Esophagus squamous epithelium (tissue), 4 donors: ENCODE data around the gene ADGRG7.

Source experiments
- CTCF ChIP-seq, 6 experiments: fragments of 450-650 bp in 4 of 6; fragments of 200-600 bp in 2 of 6; sonication (generic) in 2 of 6; IDR thresholded peaks; one replicate each; pipeline ENCODE4 v1.5.1; 2016 to 2019; ENCODE audit warnings: antibody characterized with exemption in 6 of 6, mild to moderate bottlenecking in 4 of 6, moderate library complexity in 4 of 6
- POLR2A ChIP-seq, 4 donors: fragments of 450-650 bp; IDR thresholded peaks; one replicate each; pipeline ENCODE4 v1.6.1; 2017; ENCODE audit warnings: antibody characterized with exemption in 4 of 4, mild to moderate bottlenecking in 4 of 4, moderate library complexity in 3 of 4

- TF ChIP-seq CTCF (IDR thresholded peaks at IDR 0.05) (no peak), POLR2A (IDR thresholded peaks at IDR 0.05) (no peak)
These were observed 107.7 kb downstream of the ADGRG7 start for GRCh38 chr3:100717063-100717462.
